ENCODE data around the gene HOMER2. TPM values are rescaled to one million over a fixed set of nuclear protein-coding genes. Genes with fewer than 3 reads are reported as not detected.
A peak's percentile ranks its signal among the peaks of the same experiment; 100 is the strongest.

The HOMER2 gene
- total and polyA plus RNA-seq, 11 donors, result 15.2 to 60.5 (median 36.9) TPM

GRCh38 chr15:82833362-82833682, 119.2 kb downstream of the HOMER2 start:
- Histone ChIP-seq H3K27me3 (no peaks in the 10 kb centered on the region), H3K4me3 (no peak overlapping the region), H3K36me3 (peaks cover 0 to 100% (median 93%) of the 10 kb centered on the region in 9 donors), H3K4me1 (peaks cover 0 to 25% (median 0%) of the 10 kb centered on the region in 12 donors), H3K27ac (peak overlapping the region in 1 of 12 donors; percentile 42), H3K9me3 (no peaks in the 10 kb centered on the region)
- peak in 3 of 4 donors; percentile 7 to 46 (median 32) for ATAC-seq
- no peak for DNase-seq
- WGBS, 4 donors, result 79 to 89% (median 81%) methylated on average over 4 of the region's 4 CpGs
- intact Hi-C loops (cut with DNase I), result loop anchor here in 1 of 10 donors (10.0 kb wide), 1 partner anchor 69 kb away; no protein-coding TSS in a partner anchor
- TF ChIP-seq POLR2A (IDR thresholded peaks at IDR 0.05), result no peak
- TF ChIP-seq, protein P1, sequence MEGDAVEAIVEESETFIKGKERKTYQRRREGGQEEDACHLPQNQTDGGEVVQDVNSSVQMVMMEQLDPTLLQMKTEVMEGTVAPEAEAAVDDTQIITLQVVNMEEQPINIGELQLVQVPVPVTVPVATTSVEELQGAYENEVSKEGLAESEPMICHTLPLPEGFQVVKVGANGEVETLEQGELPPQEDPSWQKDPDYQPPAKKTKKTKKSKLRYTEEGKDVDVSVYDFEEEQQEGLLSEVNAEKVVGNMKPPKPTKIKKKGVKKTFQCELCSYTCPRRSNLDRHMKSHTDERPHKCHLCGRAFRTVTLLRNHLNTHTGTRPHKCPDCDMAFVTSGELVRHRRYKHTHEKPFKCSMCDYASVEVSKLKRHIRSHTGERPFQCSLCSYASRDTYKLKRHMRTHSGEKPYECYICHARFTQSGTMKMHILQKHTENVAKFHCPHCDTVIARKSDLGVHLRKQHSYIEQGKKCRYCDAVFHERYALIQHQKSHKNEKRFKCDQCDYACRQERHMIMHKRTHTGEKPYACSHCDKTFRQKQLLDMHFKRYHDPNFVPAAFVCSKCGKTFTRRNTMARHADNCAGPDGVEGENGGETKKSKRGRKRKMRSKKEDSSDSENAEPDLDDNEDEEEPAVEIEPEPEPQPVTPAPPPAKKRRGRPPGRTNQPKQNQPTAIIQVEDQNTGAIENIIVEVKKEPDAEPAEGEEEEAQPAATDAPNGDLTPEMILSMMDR (IDR thresholded peaks at IDR 0.05), result no peak

- Histone ChIP-seq H3K27me3 (no peaks in the 10 kb centered on the region), H3K36me3 (peaks cover 0 to 100% (median 98%) of the 10 kb centered on the region in 9 donors), H3K4me1 (peaks cover 0 to 25% (median 0%) of the 10 kb centered on the region in 12 donors), H3K9me3 (no peaks in the 10 kb centered on the region), H3K27ac (peak overlapping the region in 1 of 12 donors; percentile 42), H3K4me3 (no peak overlapping the region)
- WGBS, 4 donors, result 74 to 82% (median 77%) methylated on average over 13 of the region's 13 CpGs
- DNase-seq (no peak), ATAC-seq (peak in 1 of 4 donors; percentile 47)
- TF ChIP-seq POLR2A (IDR thresholded peaks at IDR 0.05), result no peak
- intact Hi-C loops (cut with DNase I), result loop anchor here in 1 of 10 donors (10.0 kb wide), 1 partner anchor 68 kb away; no protein-coding TSS in a partner anchor
Measured at GRCh38 chr15:82832601-82833361, 119.7 kb downstream of the HOMER2 start.

DNA sequence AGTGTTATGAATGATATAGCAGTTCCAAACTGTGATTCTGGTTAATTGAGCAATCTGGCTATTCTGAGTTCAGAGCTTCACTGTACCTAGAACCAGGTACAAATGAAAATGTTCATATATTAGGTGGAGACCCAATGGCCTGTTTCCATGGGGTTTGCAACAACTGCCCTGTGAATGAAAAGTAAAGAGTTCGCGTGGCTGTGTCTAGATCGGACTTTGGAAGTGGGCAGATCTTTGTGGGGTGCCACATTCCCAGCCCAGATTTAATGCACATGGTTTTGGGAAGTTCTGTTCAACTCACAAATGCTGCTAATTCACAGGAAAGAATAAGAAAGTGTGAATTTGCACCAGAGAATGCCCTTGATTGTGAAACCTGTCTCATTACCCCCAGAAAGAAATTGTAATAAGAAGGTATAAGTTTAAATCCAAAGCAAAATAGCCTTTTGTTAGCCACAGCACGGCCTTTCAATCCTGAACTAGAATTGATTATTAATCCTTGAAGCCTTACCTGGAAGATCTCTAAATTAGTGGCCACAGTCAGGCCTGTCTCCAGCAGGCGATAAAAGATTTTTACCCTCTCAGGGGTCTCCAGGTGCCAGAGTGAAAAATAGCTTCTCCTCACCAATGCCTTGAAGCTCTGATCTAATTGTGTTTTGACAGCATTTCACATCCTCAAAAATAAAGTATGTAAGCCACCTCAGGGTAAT, 120.5 kb downstream of the HOMER2 start:
- H3K4me3 ChIP-seq, result no peak overlapping the region
- TF ChIP-seq POLR2A (IDR thresholded peaks at IDR 0.05), result no peak
- TF ChIP-seq, protein P1 (IDR thresholded peaks at IDR 0.05), result no peak
- no peaks in the 10 kb centered on the region for H3K27me3 ChIP-seq
- H3K36me3 ChIP-seq, result peaks cover 0 to 100% (median 100%) of the 10 kb centered on the region in 9 donors
- peak overlapping the region in 1 of 12 donors; percentile 42 for H3K27ac ChIP-seq
- peaks cover 0 to 25% (median 0%) of the 10 kb centered on the region in 12 donors for H3K4me1 ChIP-seq
- intact Hi-C loops (cut with DNase I), result loop anchor here in 1 of 10 donors (10.0 kb wide), 1 partner anchor 67 kb away; no protein-coding TSS in a partner anchor
- ATAC-seq (no peak), DNase-seq (no peak)
- no peaks in the 10 kb centered on the region for H3K9me3 ChIP-seq
- WGBS, 4 donors, result 93 to 98% (median 96%) methylated on average over 5 of the region's 5 CpGs

- H3K4me3 ChIP-seq, result no peak overlapping the region
- H3K27ac ChIP-seq, result no peak overlapping the region
- 86 to 92% (median 88%) methylated on average over 18 of the region's 18 CpGs for WGBS, 4 donors
- intact Hi-C loops (cut with DNase I), result loop anchor here in 1 of 10 donors (10.0 kb wide), 1 partner anchor 66 kb away; no protein-coding TSS in a partner anchor
- no peaks in the 10 kb centered on the region for H3K9me3 ChIP-seq
- no peaks in the 10 kb centered on the region for H3K27me3 ChIP-seq
- H3K4me1 ChIP-seq, result peaks cover 0 to 25% (median 0%) of the 10 kb centered on the region in 12 donors
- no peak for ATAC-seq
- no peak for DNase-seq
- TF ChIP-seq POLR2A (IDR thresholded peaks at IDR 0.05), result no peak
- TF ChIP-seq, protein P1 (IDR thresholded peaks at IDR 0.05), result no peak
- peaks cover 0 to 100% (median 100%) of the 10 kb centered on the region in 9 donors for H3K36me3 ChIP-seq
Measured at GRCh38 chr15:82830427-82831173, 121.9 kb downstream of the HOMER2 start.
